ENCODE measurements around the gene NDUFS1.
"Not testable (repeated sequence)": the region's sequence is repeated elsewhere in the genome, so short reads cannot be mapped to it uniquely, and the experiment has no call there.

DNA sequence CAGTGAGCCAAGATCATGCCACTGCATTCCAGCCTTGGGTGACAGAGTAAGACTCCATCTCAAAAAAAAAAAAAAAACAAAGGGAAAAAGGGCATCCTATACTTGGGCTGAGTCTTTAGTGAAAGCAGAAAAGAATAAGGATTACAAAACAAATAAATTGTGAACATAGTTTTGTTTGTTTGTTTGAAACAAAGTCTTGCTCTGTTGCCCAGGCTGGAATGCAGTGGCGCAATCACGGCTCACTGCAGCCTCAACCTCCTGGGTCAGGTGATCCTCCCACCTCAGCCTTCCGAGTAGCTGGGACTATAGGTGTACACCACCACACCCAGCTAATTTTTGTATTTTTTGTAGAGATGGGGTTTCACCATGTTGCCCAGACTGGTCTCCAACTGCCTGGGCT lies 36.7 kb downstream of the NDUFS1 start:
- TF ChIP-seq, protein P1, sequence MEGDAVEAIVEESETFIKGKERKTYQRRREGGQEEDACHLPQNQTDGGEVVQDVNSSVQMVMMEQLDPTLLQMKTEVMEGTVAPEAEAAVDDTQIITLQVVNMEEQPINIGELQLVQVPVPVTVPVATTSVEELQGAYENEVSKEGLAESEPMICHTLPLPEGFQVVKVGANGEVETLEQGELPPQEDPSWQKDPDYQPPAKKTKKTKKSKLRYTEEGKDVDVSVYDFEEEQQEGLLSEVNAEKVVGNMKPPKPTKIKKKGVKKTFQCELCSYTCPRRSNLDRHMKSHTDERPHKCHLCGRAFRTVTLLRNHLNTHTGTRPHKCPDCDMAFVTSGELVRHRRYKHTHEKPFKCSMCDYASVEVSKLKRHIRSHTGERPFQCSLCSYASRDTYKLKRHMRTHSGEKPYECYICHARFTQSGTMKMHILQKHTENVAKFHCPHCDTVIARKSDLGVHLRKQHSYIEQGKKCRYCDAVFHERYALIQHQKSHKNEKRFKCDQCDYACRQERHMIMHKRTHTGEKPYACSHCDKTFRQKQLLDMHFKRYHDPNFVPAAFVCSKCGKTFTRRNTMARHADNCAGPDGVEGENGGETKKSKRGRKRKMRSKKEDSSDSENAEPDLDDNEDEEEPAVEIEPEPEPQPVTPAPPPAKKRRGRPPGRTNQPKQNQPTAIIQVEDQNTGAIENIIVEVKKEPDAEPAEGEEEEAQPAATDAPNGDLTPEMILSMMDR (IDR thresholded peaks at IDR 0.05 in 2 of 3, conservative IDR thresholded peaks at IDR 0.05 in 1 of 3; ENCODE audit: insufficient read depth in 2 of 3, low read depth in 1 of 3, low read length in 3 of 3): not testable (repeated sequence)
- TF ChIP-seq, protein P2, sequence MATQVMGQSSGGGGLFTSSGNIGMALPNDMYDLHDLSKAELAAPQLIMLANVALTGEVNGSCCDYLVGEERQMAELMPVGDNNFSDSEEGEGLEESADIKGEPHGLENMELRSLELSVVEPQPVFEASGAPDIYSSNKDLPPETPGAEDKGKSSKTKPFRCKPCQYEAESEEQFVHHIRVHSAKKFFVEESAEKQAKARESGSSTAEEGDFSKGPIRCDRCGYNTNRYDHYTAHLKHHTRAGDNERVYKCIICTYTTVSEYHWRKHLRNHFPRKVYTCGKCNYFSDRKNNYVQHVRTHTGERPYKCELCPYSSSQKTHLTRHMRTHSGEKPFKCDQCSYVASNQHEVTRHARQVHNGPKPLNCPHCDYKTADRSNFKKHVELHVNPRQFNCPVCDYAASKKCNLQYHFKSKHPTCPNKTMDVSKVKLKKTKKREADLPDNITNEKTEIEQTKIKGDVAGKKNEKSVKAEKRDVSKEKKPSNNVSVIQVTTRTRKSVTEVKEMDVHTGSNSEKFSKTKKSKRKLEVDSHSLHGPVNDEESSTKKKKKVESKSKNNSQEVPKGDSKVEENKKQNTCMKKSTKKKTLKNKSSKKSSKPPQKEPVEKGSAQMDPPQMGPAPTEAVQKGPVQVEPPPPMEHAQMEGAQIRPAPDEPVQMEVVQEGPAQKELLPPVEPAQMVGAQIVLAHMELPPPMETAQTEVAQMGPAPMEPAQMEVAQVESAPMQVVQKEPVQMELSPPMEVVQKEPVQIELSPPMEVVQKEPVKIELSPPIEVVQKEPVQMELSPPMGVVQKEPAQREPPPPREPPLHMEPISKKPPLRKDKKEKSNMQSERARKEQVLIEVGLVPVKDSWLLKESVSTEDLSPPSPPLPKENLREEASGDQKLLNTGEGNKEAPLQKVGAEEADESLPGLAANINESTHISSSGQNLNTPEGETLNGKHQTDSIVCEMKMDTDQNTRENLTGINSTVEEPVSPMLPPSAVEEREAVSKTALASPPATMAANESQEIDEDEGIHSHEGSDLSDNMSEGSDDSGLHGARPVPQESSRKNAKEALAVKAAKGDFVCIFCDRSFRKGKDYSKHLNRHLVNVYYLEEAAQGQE (IDR thresholded peaks at IDR 0.05; ENCODE audit: borderline replicate concordance): not testable (repeated sequence)
- TF ChIP-seq, protein P2 (CRISPR knock-in tag; IDR thresholded peaks at IDR 0.05; ENCODE audit: low read depth): not testable (repeated sequence)
- TF ChIP-seq, protein P3, sequence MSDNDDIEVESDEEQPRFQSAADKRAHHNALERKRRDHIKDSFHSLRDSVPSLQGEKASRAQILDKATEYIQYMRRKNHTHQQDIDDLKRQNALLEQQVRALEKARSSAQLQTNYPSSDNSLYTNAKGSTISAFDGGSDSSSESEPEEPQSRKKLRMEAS (CRISPR knock-in tag; IDR thresholded peaks at IDR 0.05): not testable (repeated sequence)

Data from K562 (cell line).